SK-N-DZ (cell line): Measurements from ENCODE around the gene KIF23.

Experiments
- DNase-seq: peaks from one replicate; pipeline ENCODE4 v3.0.0-alpha.2; 2015; ENCODE audit warnings: low spot score

Gene KIF23

DNA sequence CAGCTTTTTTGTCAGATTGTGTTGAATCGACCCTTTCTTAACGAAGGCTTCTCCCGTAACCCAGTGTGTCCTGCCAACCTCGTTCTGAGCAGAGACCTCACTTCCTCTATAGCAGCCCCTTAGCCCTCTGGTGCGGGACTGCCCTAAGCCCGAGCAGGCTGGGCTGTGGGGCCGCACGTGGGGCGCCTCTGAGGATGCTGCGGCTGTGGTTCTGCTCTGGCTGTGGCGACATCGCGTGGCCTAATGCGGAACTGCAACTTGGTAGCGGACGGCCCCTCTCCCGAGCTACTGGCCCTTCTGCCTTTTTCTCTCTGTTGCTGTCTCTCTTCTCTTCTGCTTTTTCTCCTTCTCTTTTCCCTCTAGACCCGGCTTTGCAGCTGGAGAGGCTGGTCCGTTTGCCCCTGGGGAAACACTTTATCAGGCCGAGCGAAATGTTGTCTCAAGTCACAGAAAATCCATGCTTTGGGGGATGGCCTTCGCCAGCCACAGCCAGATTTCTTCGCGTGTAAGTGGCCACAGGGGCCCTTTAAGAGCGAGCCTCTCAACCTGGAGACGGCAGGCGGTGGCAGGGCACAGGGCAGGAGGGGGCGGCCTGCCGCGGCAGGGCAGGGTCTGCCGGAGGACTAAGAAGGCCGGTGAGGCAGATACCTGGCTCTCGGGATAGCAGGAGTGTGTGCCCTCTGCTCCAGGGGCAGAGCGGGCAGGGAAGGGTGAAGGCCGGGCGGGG lies 19.4 kb upstream of the KIF23 start:
- DNase-seq = peak; percentile 87

DNA sequence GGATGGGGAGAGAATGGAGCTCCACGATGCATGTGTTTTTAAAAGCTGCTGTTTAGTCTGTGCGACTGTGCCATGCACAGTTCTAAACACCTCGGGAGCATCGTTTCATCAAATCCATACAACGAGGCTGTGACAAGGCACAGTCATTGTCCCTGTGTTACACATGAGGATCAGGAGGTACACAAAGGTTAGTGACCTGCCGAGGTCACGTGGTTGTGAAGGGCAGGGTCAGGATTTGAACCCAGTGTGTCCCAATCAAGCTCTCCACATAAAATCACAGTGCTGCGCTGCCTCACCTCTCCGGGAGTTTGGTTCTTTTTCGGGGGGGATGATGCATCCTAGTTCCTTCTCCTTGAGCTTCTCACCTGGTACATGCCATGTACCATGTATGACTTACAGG lies 18.7 kb upstream of the KIF23 start:
- no peak for DNase-seq

- no peak for DNase-seq
These were observed 18.2 kb upstream of the KIF23 start for GRCh38 chr15:69395991-69396390.

DNA sequence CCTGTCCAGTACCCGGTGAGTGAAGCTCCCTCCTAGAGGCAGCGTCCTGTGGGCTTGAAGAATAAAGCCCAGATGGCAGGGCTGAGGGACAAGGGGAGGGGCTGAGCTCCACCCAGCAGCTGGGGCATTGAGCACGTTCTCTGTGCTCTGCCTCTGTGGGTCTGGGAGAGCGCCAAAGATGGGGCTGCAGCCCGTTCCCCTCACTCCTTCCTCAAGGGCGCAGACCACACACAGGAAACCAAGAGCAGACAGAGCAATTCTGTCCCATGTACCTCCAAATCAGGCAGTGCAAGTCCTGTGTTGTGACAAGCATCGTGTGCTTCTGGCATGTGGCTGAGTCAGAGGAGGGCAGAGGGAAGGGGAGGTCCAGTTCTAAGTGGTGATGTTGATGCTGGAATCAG lies 15.7 kb upstream of the KIF23 start:
- DNase-seq = no peak

- DNase-seq = no peak
These were observed 13.3 kb upstream of the KIF23 start for GRCh38 chr15:69400850-69401249.

DNA sequence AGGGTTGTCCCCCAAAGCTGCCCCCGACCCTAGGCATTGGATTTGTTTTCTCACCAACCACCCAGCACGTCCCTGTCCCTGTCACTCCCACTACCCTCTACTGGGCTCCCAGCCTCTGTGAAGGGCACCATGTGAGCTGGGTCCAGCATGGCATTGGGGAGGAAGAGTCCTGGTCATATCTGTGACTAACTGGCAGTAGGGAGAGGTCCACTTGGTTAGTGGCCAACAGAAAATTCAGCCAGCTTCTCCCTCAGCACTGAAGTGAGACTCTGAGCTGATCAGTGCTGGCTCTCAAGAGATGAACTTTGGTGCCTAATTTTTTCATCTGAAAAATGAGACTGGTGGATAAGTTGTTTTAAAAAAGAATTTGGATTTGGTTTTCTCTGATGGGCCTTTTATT lies 11.3 kb upstream of the KIF23 start:
- no peak for DNase-seq

- no peak for DNase-seq
These were observed 10.6 kb upstream of the KIF23 start for GRCh38 chr15:69403594-69403993.

GRCh38 chr15:69405110-69405509 lies 9.0 kb upstream of the KIF23 start:
- DNase-seq = no peak

DNA sequence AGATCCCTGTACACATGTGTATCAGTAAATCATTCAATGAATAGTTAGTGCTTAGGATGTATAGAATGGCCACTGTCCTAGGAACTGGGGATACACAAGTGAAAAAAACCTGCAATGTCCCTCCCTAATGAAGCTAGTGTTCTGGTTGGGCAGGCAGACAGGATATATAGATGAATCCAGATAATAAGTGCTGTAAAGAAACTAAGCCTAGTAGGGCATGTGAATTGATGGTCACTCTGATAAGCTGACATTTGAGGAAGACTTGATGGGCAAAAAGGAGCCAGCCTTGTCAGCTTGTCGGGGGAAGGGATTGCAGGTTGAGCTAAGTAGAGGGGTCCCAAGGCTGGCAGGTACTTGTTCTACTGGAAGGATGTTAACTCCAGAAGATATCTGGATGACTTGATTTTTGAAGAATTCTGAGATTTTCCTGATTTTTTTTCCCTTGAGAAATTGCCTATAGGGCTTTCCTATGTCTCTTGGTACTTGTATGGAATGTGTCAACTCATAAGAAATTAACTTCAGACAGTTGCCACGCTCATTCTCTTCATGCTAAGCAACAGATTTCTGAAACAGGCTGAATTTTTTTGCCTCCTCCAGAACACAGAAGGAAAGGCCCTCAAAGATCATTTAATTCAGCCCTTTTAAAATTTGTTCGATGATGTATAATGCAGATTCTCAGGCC lies 6.3 kb upstream of the KIF23 start:
- peak; percentile 71 for DNase-seq

- DNase-seq = no peak
These were observed 5.3 kb upstream of the KIF23 start for GRCh38 chr15:69408841-69409240.

GRCh38 chr15:69410248-69410874 lies 3.8 kb upstream of the KIF23 start:
- DNase-seq = no peak

DNA sequence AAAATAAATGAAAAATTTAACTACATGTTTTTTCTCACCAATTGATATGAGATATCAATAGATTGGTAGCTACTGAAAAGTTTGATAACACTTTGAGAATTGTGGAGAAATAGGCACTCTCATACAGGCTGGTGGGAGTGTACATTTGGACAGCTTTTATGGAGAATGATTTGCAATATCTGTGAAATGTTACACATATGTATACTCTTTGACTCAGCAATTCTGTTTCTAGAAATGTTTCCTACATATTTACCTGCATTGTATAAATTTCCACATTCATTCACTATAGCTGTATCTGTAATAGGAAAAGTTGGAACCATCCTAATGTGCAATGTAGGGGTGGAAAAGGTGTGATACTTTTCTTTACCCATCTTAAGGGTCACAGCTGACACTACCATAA lies 1.9 kb upstream of the KIF23 start:
- no peak for DNase-seq

- no peak for DNase-seq
These were observed 1.4 kb upstream of the KIF23 start for GRCh38 chr15:69412701-69413100.

DNA sequence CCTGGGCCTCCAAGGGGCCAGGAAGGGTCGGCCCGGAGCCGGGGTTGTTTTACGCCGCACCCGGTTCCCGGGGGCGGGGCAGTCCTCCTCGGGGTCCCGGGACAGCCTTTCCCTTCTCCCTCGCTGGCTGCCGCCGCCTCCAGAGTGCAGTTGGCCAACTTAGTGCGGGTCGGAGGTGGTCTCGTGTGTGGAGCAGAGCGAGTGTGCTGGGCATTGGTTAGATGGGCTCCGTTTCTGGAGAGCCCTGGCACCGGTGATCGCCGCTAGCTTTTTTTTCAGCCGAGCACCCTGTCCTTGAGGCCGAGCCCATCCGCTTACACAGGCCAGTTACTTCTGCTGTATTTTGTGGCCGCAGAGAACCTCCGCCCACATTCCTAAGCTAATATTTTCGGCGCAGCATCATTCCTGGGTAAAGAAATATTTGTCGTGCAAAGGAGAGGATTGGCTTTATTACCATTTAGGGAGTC lies 585 bp downstream of the KIF23 start:
- peak; percentile 32 for DNase-seq

DNA sequence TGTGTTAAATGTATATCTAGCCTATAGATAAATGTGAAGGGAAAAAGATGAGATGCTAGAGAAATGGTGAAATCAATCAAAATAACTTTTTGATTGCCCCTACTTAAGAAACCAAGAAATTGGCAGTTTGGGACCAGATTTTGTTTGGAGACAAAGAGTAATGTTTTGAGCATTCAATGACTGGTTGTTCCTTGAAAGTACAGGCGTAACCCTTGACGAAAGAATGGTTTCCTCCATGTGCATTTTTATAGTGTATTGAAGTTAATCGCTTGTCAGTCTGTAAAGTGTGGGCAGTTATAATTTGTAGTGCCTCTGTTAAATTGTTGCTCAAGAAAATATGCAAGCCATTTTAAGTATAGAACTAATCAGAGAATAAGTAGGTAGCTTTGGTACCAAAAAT lies 1.2 kb downstream of the KIF23 start:
- no peak for DNase-seq

- no peak for DNase-seq
These were observed 3.4 kb downstream of the KIF23 start for GRCh38 chr15:69417581-69417980.

- no peak for DNase-seq
These were observed 7.3 kb downstream of the KIF23 start for GRCh38 chr15:69421498-69421897.

- no peak for DNase-seq
These were observed 8.3 kb downstream of the KIF23 start for GRCh38 chr15:69422336-69422895.

- no peak for DNase-seq
These were observed 9.9 kb downstream of the KIF23 start for GRCh38 chr15:69424001-69424400.

- DNase-seq = no peak
These were observed 10.7 kb downstream of the KIF23 start for GRCh38 chr15:69424748-69425413.

GRCh38 chr15:69433831-69434230 lies 19.7 kb downstream of the KIF23 start:
- no peak for DNase-seq

- DNase-seq = no peak
These were observed 20.1 kb downstream of the KIF23 start for GRCh38 chr15:69434238-69434637.
